Stimulated activated CD4-positive, alpha-beta T cell treated with anti-CD3 and anti-CD28 coated beads, Interleukin-12 subunit alpha, Interleukin-12 subunit beta, amount 100 ng/mL, for 24 hours (primary cell): ENCODE measurements around the gene CILP.

ENCODE experiments used
- DNase-seq, 2 experiments: peaks; one replicate each; pipeline ENCODE4 v3.0.0-alpha.2; 2020; ENCODE audit warnings: low read depth in 2 of 2

The CILP gene

DNA sequence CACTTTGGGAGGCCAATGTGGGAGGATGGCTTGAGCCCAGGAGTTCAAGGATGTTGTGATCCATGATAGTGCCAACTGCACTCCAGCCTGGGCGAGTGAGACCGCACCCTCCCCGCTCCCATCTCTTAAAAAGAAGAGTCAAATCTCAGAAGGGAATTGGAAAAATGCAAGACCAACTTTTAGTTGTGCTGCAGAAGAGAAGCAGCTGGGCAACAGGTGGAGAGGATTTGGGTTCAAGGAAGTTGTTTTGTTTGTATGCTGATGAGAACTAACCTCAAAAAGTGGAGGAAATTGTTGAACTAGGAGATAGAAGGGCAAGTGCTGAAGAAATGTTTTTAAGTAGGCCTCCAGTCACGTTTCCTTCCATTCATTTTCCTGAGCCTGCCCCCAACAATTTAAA lies 64.8 kb downstream of the CILP start:
- no peak for DNase-seq
